IMR-90 (cell line): ENCODE results near the gene DBNDD2. TPM values are rescaled to one million over a fixed set of nuclear protein-coding genes. Genes with fewer than 3 reads are reported as not detected.

ENCODE experiments used
- ATAC-seq: fragments of 200-7000 bp; cut with Tn5 transposase; 2 replicates; pipeline ENCODE4 v1.9.1; 2020; ENCODE audit warnings: low read depth, mild to moderate bottlenecking, moderate library complexity
- BruUV-seq: library from RNA; stranded (reverse); fragments of 400-500 nt; replicated peaks from 2 replicates; lab custom pipeline; 2021; lab: Mats Ljungman, UMichigan
- CTCF ChIA-PET: fragments of 300-600 bp; formaldehyde crosslinking; extraction: SDS; loops from one replicate; lab custom pipeline; 2021; ENCODE audit warnings: antibody characterized with exemption; lab: Yijun Ruan, JAX
- POLR2A ChIA-PET: fragments of 300-600 bp; sonication (Branson Sonifier 250); formaldehyde crosslinking; loops from one replicate; lab custom pipeline; 2022; ENCODE audit warnings: antibody characterized with exemption; ENCODE audit not compliant: unreplicated experiment; lab: Charles Lee
- DNase-seq: peaks from one replicate; pipeline ENCODE4 v3.0.0; 2013
- H2AFZ ChIP-seq: replicated peaks from 2 replicates; pipeline ENCODE3; 2013; ENCODE audit warnings: low read length, mild to moderate bottlenecking; ENCODE audit not compliant: poor library complexity
- H2AK5ac ChIP-seq: 2 replicates; pipeline ENCODE4 v1.6.1; 2013; ENCODE audit warnings: low read depth, low read length, inconsistent platforms
- H2AK9ac ChIP-seq: replicated peaks from 2 replicates; pipeline ENCODE3; 2013; ENCODE audit warnings: mild to moderate bottlenecking, low read depth, low read length, moderate library complexity; ENCODE audit not compliant: poor library complexity
- H2BK120ac ChIP-seq: 2 replicates; pipeline ENCODE4 v1.6.1; 2013; ENCODE audit warnings: low read depth, low read length, inconsistent platforms
- H2BK15ac ChIP-seq: 3 replicates; pipeline ENCODE4 v1.6.1; 2013; ENCODE audit warnings: low read depth, low read length, inconsistent platforms
- H2BK20ac ChIP-seq: 2 replicates; pipeline ENCODE4 v1.6.1; 2013; ENCODE audit warnings: low read depth, mild to moderate bottlenecking, inconsistent platforms, low read length, moderate library complexity
- H2BK5ac ChIP-seq: 2 replicates; pipeline ENCODE4 v1.6.1; 2013; ENCODE audit warnings: mild to moderate bottlenecking, low read depth, low read length, inconsistent platforms; ENCODE audit not compliant: poor library complexity, severe bottlenecking
- H3K14ac ChIP-seq: replicated peaks from 2 replicates; pipeline ENCODE4 v1.6.1; 2013; ENCODE audit warnings: low read depth, low read length, inconsistent platforms
- H3K18ac ChIP-seq: 2 replicates; pipeline ENCODE4 v1.6.1; 2013; ENCODE audit warnings: low read depth, low read length, control low read depth
- H3K23ac ChIP-seq: 2 replicates; pipeline ENCODE4 v1.6.1; 2013; ENCODE audit warnings: low read depth, low read length, inconsistent platforms
- H3K27ac ChIP-seq: 2 replicates; pipeline ENCODE4 v1.5.1; 2013; ENCODE audit warnings: mild to moderate bottlenecking, control low read depth, low read length; ENCODE audit not compliant: insufficient read depth
- H3K27me3 ChIP-seq: 2 replicates; pipeline ENCODE4 v1.6.1; 2013; ENCODE audit warnings: low read length; ENCODE audit not compliant: control insufficient read depth, insufficient read depth
- H3K36me3 ChIP-seq: 2 replicates; pipeline ENCODE4 v1.6.1; 2013; ENCODE audit warnings: low read length, mixed read lengths; ENCODE audit not compliant: control insufficient read depth, insufficient read depth
- H3K4ac ChIP-seq: 2 replicates; pipeline ENCODE4 v1.6.1; 2013; ENCODE audit warnings: low read depth, low read length, inconsistent platforms
- H3K4me1 ChIP-seq: 2 replicates; pipeline ENCODE4 v1.6.1; 2013; ENCODE audit warnings: low read length, mixed read lengths; ENCODE audit not compliant: control insufficient read depth, insufficient read depth
- H3K4me2 ChIP-seq: 2 replicates; pipeline ENCODE4 v1.6.1; 2013; ENCODE audit warnings: low read depth, mild to moderate bottlenecking, control low read depth, low read length, moderate library complexity
- H3K4me3 ChIP-seq: 2 replicates; pipeline ENCODE4 v1.5.1; 2013; ENCODE audit warnings: low read depth, mild to moderate bottlenecking, control low read depth, low read length, moderate library complexity; ENCODE audit not compliant: insufficient read depth
- H3K56ac ChIP-seq: 2 replicates; pipeline ENCODE4 v1.6.1; 2013; ENCODE audit warnings: low read length, inconsistent platforms; ENCODE audit not compliant: insufficient read depth; ENCODE audit errors: extremely low read depth
- H3K79me1 ChIP-seq, 2 experiments: 2 replicates each; pipeline ENCODE4 v1.6.1; 2013; ENCODE audit warnings: low read length in 2 of 2, inconsistent platforms in 1 of 2, low read depth in 1 of 2
- H3K9ac ChIP-seq: 2 replicates; pipeline ENCODE4 v1.6.1; 2013; ENCODE audit warnings: low read depth, low read length, control low read depth
- H3K9me1 ChIP-seq: 2 replicates; pipeline ENCODE4 v1.6.1; 2013; ENCODE audit warnings: low read length, inconsistent platforms; ENCODE audit not compliant: insufficient read depth
- H3K9me3 ChIP-seq: 2 replicates; pipeline ENCODE4 v1.6.1; 2013; ENCODE audit warnings: low read length; ENCODE audit not compliant: control insufficient read depth, insufficient read depth
- H4K20me1 ChIP-seq: 2 replicates; pipeline ENCODE4 v1.6.1; 2013; ENCODE audit warnings: low read length, inconsistent platforms; ENCODE audit not compliant: insufficient read depth
- H4K5ac ChIP-seq: 2 replicates; pipeline ENCODE4 v1.6.1; 2013; ENCODE audit warnings: mild to moderate bottlenecking, low read depth, low read length, control low read depth
- H4K8ac ChIP-seq, 2 experiments: 2 replicates each; pipeline ENCODE4 v1.6.1; 2013; ENCODE audit warnings: low read depth in 2 of 2, low read length in 2 of 2, control low read depth in 1 of 2, inconsistent platforms in 1 of 2
- H4K91ac ChIP-seq: 2 replicates; pipeline ENCODE4 v1.6.1; 2013; ENCODE audit warnings: low read depth, low read length, inconsistent platforms; ENCODE audit not compliant: insufficient read depth
- BHLHE40 ChIP-seq: fragments of 150-350 bp; IDR thresholded peaks from 2 replicates; pipeline ENCODE4 v1.6.1; 2016; ENCODE audit warnings: mild to moderate bottlenecking, low read depth, low read length
- CEBPB ChIP-seq: IDR thresholded peaks from 2 replicates; pipeline ENCODE4 v1.6.1; 2012; ENCODE audit warnings: low read depth, low read length, improper control_type of control experiment
- CHD1 ChIP-seq: IDR thresholded peaks from 2 replicates; pipeline ENCODE4 v1.6.1; 2012; ENCODE audit warnings: low read depth, low read length, improper control_type of control experiment
- FOS ChIP-seq: fragments of 150-350 bp; IDR thresholded peaks from 2 replicates; pipeline ENCODE4 v1.6.1; 2016; ENCODE audit warnings: low read depth, low read length
- MAFK ChIP-seq: IDR thresholded peaks from 2 replicates; pipeline ENCODE4 v1.6.1; 2012; ENCODE audit warnings: low read depth, low read length, improper control_type of control experiment
- MAZ ChIP-seq: IDR thresholded peaks from 2 replicates; pipeline ENCODE4 v1.6.1; 2012; ENCODE audit warnings: low read depth, mild to moderate bottlenecking, low read length, improper control_type of control experiment, moderate library complexity, borderline replicate concordance
- MXI1 ChIP-seq: IDR thresholded peaks from 2 replicates; pipeline ENCODE4 v1.6.1; 2012; ENCODE audit warnings: low read depth, mild to moderate bottlenecking, low read length, moderate library complexity, borderline replicate concordance
- NFE2L2 ChIP-seq: fragments of 150-350 bp; IDR thresholded peaks from 2 replicates; pipeline ENCODE4 v1.6.1; 2016; ENCODE audit warnings: low read depth, mild to moderate bottlenecking, low read length
- RAD21 ChIP-seq: IDR thresholded peaks from 2 replicates; pipeline ENCODE4 v1.6.1; 2012; ENCODE audit warnings: low read length, improper control_type of control experiment
- RFX5 ChIP-seq: IDR thresholded peaks from 2 replicates; pipeline ENCODE4 v1.8.0; 2012; ENCODE audit warnings: low read depth, mild to moderate bottlenecking, low read length, moderate library complexity
- SMC3 ChIP-seq: fragments of 150-350 bp; IDR thresholded peaks from 2 replicates; pipeline ENCODE4 v1.6.1; 2016; ENCODE audit warnings: low read depth, mild to moderate bottlenecking, antibody characterized with exemption, low read length, moderate library complexity
- WGBS, 2 experiments: methylation state at CpG; one replicate each; pipeline versions ENCODE4 v1.1.5 to v1.1.7; 2013; ENCODE audit warnings: missing lambda C conversion rate in 2 of 2; ENCODE audit not compliant: insufficient read length in 1 of 2; ENCODE audit errors: extremely low coverage in 2 of 2; 5-methylcytosine and 5-hydroxymethylcytosine counted together
- dilution Hi-C: fragments of 300-500 bp; cut with HindIII; formaldehyde crosslinking; loops from one replicate; pipeline ENCODE4 v1.14.3; 2018; ENCODE audit warnings: low sequenced_read_pairs; ENCODE audit not compliant: unreplicated experiment
- in situ Hi-C: fragments of 300-500 bp; cut with MboI; formaldehyde crosslinking; loops from 3 replicates; pipeline ENCODE4 v1.14.3; 2019; ENCODE audit warnings: low sequenced_read_pairs, inconsistent platforms, mixed read lengths
- intact Hi-C: fragments of 100-400 bp; cut with micrococcal nuclease; formaldehyde crosslinking; loops from 2 replicates; pipeline ENCODE4 v1.10.0; 2022
- polyA plus RNA-seq, 3 experiments: library from polyadenylated mRNA; depleted of rRNA; stranded (reverse); fragments of >200 nt; gene quantifications; 2 replicates each; pipeline ENCODE4 v1.2.3, GENCODE V29; 2012; ENCODE audit warnings: low replicate concordance in 1 of 3
- total RNA-seq: library from RNA; depleted of rRNA; stranded (reverse); fragments of >200 nt; gene quantifications from 2 replicates; pipeline ENCODE4 v1.2.3, GENCODE V29; 2012
- TF ChIP-seq, protein P1 (sequence below): fragments of 150-350 bp; IDR thresholded peaks from 2 replicates; pipeline ENCODE4 v1.6.1; 2017; ENCODE audit warnings: mild to moderate bottlenecking, antibody characterized with exemption, low read length, low read depth
- TF ChIP-seq, protein P2 (sequence below): fragments of 150-350 bp; IDR thresholded peaks from 2 replicates; pipeline ENCODE4 v1.6.1; 2016; ENCODE audit warnings: low read depth, mild to moderate bottlenecking, low read length, moderate library complexity, borderline replicate concordance

Gene DBNDD2
- total and polyA plus RNA-seq, 2 of the 4 experiments (the other 2 are of a cell fraction), result 1.3 to 9.3 TPM

DNA sequence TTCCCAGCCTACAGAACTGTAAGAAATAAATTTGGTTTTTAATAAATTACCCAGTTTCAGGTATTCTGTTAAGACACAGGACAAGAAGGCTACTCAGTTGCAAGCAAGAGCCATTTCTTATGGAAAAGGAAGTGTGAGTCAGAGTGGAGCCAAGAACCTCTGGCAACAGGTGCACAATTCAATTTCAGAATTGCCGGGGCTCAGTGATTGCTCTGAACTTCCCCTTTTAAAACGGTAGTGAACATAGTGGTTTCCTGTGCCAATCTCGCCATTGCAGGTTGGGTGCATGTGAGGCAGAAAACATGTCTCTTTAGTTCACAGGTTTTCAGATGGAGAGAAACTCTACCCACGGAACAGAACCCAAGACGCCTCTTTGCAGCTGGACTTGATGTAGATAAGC is 24.2 kb downstream of the DBNDD2 start:
- Histone ChIP-seq H3K9me3 (no peaks in the 10 kb centered on the region), H2BK20ac (no peak overlapping the region), H3K4ac (no peak overlapping the region), H2AFZ (no peak overlapping the region), H3K36me3 (0 out of 2 replicates have a peak, but pooled peaks cover 1% of the 10 kb centered on the region), H2AK9ac (no peak overlapping the region), H3K9ac (no peak overlapping the region), H3K18ac (no peak overlapping the region), H3K4me2 (no peak overlapping the region), H3K79me1 (no peaks in the 10 kb centered on the region), H4K20me1 (no peaks in the 10 kb centered on the region), H3K27me3 (no peaks in the 10 kb centered on the region), H4K5ac (no peak overlapping the region), H2BK5ac (no peak overlapping the region), H4K91ac (no peak overlapping the region), H3K27ac (no peak overlapping the region), H3K23ac (no peak overlapping the region), H2AK5ac (no peak overlapping the region), H3K4me3 (no peak overlapping the region), H3K9me1 (no peaks in the 10 kb centered on the region; the same call in 1 of the 2 replicates), H3K4me1 (no peaks in the 10 kb centered on the region), H2BK120ac (no peak overlapping the region), H3K14ac (no peak overlapping the region), H3K56ac (no peak overlapping the region), H2BK15ac (no peak overlapping the region), H4K8ac (no peak overlapping the region)
- CTCF ChIA-PET, result interaction anchor here (1.2 to 1.6 kb wide), 2 partner anchors 69 to 338 kb away, joined by 3 read pairs; partner anchors contain the start of gene SYS1
- no CpG with 5 or more reads among the region's 5 CpGs for WGBS, 2 experiments
- DNase-seq (no peak), ATAC-seq (no peak)
- BruUV-seq, result no TSS peak
- no peak for TF ChIP-seq FOS
- no peak for TF ChIP-seq BHLHE40
- TF ChIP-seq NFE2L2, result no peak
- TF ChIP-seq, protein P1, sequence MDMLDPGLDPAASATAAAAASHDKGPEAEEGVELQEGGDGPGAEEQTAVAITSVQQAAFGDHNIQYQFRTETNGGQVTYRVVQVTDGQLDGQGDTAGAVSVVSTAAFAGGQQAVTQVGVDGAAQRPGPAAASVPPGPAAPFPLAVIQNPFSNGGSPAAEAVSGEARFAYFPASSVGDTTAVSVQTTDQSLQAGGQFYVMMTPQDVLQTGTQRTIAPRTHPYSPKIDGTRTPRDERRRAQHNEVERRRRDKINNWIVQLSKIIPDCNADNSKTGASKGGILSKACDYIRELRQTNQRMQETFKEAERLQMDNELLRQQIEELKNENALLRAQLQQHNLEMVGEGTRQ, result no peak
- TF ChIP-seq MXI1, result no peak
- TF ChIP-seq CEBPB, result no peak
- TF ChIP-seq RFX5, result no peak
- TF ChIP-seq MAZ, result no peak
- TF ChIP-seq CHD1, result no peak
- TF ChIP-seq, protein P2, sequence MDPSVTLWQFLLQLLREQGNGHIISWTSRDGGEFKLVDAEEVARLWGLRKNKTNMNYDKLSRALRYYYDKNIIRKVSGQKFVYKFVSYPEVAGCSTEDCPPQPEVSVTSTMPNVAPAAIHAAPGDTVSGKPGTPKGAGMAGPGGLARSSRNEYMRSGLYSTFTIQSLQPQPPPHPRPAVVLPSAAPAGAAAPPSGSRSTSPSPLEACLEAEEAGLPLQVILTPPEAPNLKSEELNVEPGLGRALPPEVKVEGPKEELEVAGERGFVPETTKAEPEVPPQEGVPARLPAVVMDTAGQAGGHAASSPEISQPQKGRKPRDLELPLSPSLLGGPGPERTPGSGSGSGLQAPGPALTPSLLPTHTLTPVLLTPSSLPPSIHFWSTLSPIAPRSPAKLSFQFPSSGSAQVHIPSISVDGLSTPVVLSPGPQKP, result no peak
- TF ChIP-seq RAD21, result no peak
- TF ChIP-seq SMC3, result no peak
- no peak for TF ChIP-seq MAFK
- dilution Hi-C loops (no loop called here), intact Hi-C loops (loop anchor here (10.0 kb wide), 1 partner anchor 343 kb away; no protein-coding TSS in a partner anchor), in situ Hi-C loops (no loop called here)
- POLR2A ChIA-PET, result no interaction called here
